Stimulated activated CD8-positive, alpha-beta memory T cell treated with anti-CD3 and anti-CD28 coated beads, Interleukin-7, amount 100 ng/mL, for 4 hours (primary cell): ENCODE results near the gene MUS81.
"Not testable (repeated sequence)": the region's sequence is repeated elsewhere in the genome, so short reads cannot be mapped to it uniquely, and the experiment has no call there.

ENCODE experiments used
- DNase-seq, 2 donors: peaks; one replicate each; pipeline ENCODE4 v3.0.0-alpha.2; 2020; ENCODE audit warnings: low read depth in 2 of 2

Gene MUS81

GRCh38 chr11:65844231-65844872, 15.9 kb upstream of the MUS81 start:
- DNase-seq: no peak

GRCh38 chr11:65847746-65848145, 12.5 kb upstream of the MUS81 start:
- no peak for DNase-seq

GRCh38 chr11:65848693-65849092, 11.5 kb upstream of the MUS81 start:
- not testable (repeated sequence) for DNase-seq

GRCh38 chr11:65849366-65849765, 10.9 kb upstream of the MUS81 start:
- no peak for DNase-seq

- DNase-seq: no peak
Observed at GRCh38 chr11:65849771-65850216, 10.4 kb upstream of the MUS81 start.

GRCh38 chr11:65850217-65851082, 9.8 kb upstream of the MUS81 start:
- DNase-seq: no peak

GRCh38 chr11:65851083-65851579, 9.1 kb upstream of the MUS81 start:
- no peak for DNase-seq

GRCh38 chr11:65851811-65852507, 8.3 kb upstream of the MUS81 start:
- no peak for DNase-seq

- DNase-seq: no peak
Observed at GRCh38 chr11:65852508-65853245, 7.6 kb upstream of the MUS81 start.

GRCh38 chr11:65853246-65853979, 6.8 kb upstream of the MUS81 start:
- no peak for DNase-seq

GRCh38 chr11:65854161-65854592, 6.1 kb upstream of the MUS81 start:
- DNase-seq: no peak

- no peak for DNase-seq
Observed at GRCh38 chr11:65854852-65855837, 5.1 kb upstream of the MUS81 start.

GRCh38 chr11:65855927-65856363, 4.3 kb upstream of the MUS81 start:
- DNase-seq: no peak

- peak; percentile 72 to 81 for DNase-seq
Observed at GRCh38 chr11:65856689-65857499, 3.3 kb upstream of the MUS81 start.

- DNase-seq: peak in 1 of 2 donors; percentile 61
Observed at GRCh38 chr11:65857500-65857852, 2.8 kb upstream of the MUS81 start.

GRCh38 chr11:65857853-65858680, 2.2 kb upstream of the MUS81 start, which contains the start of gene CFL1:
Gene CFL1, minus strand, starts transcription at chr11:65858180. Its CDS starts 81 bp downstream, at chr11:65858099.
- peak; percentile 92 to 98 for DNase-seq

GRCh38 chr11:65858681-65859087, 1.5 kb upstream of the MUS81 start:
- DNase-seq: no peak
